Thymus (tissue), 11 donors: ENCODE measurements around the gene TGM5. TPM values are rescaled to one million over a fixed set of nuclear protein-coding genes. Genes with fewer than 3 reads are reported as not detected.
"Not testable (repeated sequence)": the region's sequence is repeated elsewhere in the genome, so short reads cannot be mapped to it uniquely, and the experiment has no call there.

ENCODE experiments used
- DNase-seq, 9 donors: peaks; one replicate each; pipeline ENCODE4 v3.0.0-alpha.2; 2013; ENCODE audit warnings: low spot score in 9 of 9, low read depth in 6 of 9, missing footprints in 1 of 9
- H3K27ac ChIP-seq, 2 donors: one replicate each; pipeline ENCODE4 v1.5.1; 2013; ENCODE audit warnings: control low read depth in 1 of 2, low read depth in 1 of 2, low read length in 1 of 2, mild to moderate bottlenecking in 1 of 2, moderate library complexity in 1 of 2
- H3K27me3 ChIP-seq, 2 donors: one replicate each; pipeline ENCODE4 v1.5.1; 2013; ENCODE audit warnings: low read length in 1 of 2; ENCODE audit not compliant: control insufficient read depth in 2 of 2, insufficient read depth in 1 of 2
- H3K36me3 ChIP-seq, 2 donors: one replicate each; pipeline ENCODE4 v1.5.1; 2013; ENCODE audit warnings: low read length in 1 of 2, mild to moderate bottlenecking in 1 of 2, moderate library complexity in 1 of 2; ENCODE audit not compliant: control insufficient read depth in 2 of 2, insufficient read depth in 2 of 2
- H3K4me1 ChIP-seq, 2 donors: one replicate each; pipeline ENCODE4 v1.5.1; 2013; ENCODE audit warnings: low read length in 2 of 2; ENCODE audit not compliant: control insufficient read depth in 2 of 2, insufficient read depth in 2 of 2
- H3K4me3 ChIP-seq, 2 donors: one replicate each; pipeline ENCODE4 v1.5.1; 2013; ENCODE audit warnings: low read length in 2 of 2, control low read depth in 1 of 2, mild to moderate bottlenecking in 1 of 2
- H3K9me3 ChIP-seq, 2 donors: one replicate each; pipeline ENCODE4 v1.5.1; 2013; ENCODE audit warnings: low read length in 1 of 2, mild to moderate bottlenecking in 1 of 2; ENCODE audit not compliant: control insufficient read depth in 2 of 2, insufficient read depth in 1 of 2
- WGBS: extraction: QIAGEN DNeasy Blood & Tissue Kit; methylation state at CpG from one replicate; pipeline ENCODE4 v1.1.7; 2013; 5-methylcytosine and 5-hydroxymethylcytosine counted together
- polyA plus RNA-seq: library from polyadenylated mRNA; stranded (reverse); fragments of 200-250 nt; gene quantifications from one replicate; pipeline ENCODE4 v1.2.3, GENCODE V29; 2013
- total RNA-seq: library from RNA; stranded (reverse); fragments of 120-200 nt; gene quantifications from one replicate; pipeline ENCODE4 v1.2.4, GENCODE V29; 2013
- donor health status: healthy.

TGM5 gene
- total and polyA plus RNA-seq, 2 donors: 0.19 to 1.2 TPM

- Histone ChIP-seq H3K27me3 (no peaks in the 10 kb centered on the region), H3K9me3 (no peaks in the 10 kb centered on the region), H3K36me3 (no peaks in the 10 kb centered on the region), H3K27ac (no peak overlapping the region), H3K4me1 (peaks cover 0 to 2% of the 10 kb centered on the region in 2 donors), H3K4me3 (no peak overlapping the region)
- WGBS: 94% methylated on average over 4 of the region's 4 CpGs
- no peak for DNase-seq
Measured at GRCh38 chr15:43277901-43278300, 11.2 kb upstream of the TGM5 start.

- Histone ChIP-seq H3K27me3 (no peaks in the 10 kb centered on the region), H3K9me3 (no peaks in the 10 kb centered on the region), H3K27ac (no peak overlapping the region), H3K4me3 (no peak overlapping the region), H3K36me3 (no peaks in the 10 kb centered on the region), H3K4me1 (peaks cover 0 to 2% of the 10 kb centered on the region in 2 donors)
- WGBS: 84% methylated on average over 10 of the region's 10 CpGs
- no peak for DNase-seq
Measured at GRCh38 chr15:43277231-43277823, 10.6 kb upstream of the TGM5 start.

GRCh38 chr15:43276563-43277200 lies 10.0 kb upstream of the TGM5 start:
- H3K36me3 ChIP-seq: no peaks in the 10 kb centered on the region
- no peak for DNase-seq
- 88% methylated on average over 12 of the region's 12 CpGs for WGBS
- H3K27ac ChIP-seq: no peak overlapping the region
- no peaks in the 10 kb centered on the region for H3K27me3 ChIP-seq
- H3K9me3 ChIP-seq: no peaks in the 10 kb centered on the region
- H3K4me1 ChIP-seq: peaks cover 0 to 2% of the 10 kb centered on the region in 2 donors
- no peak overlapping the region for H3K4me3 ChIP-seq

DNA sequence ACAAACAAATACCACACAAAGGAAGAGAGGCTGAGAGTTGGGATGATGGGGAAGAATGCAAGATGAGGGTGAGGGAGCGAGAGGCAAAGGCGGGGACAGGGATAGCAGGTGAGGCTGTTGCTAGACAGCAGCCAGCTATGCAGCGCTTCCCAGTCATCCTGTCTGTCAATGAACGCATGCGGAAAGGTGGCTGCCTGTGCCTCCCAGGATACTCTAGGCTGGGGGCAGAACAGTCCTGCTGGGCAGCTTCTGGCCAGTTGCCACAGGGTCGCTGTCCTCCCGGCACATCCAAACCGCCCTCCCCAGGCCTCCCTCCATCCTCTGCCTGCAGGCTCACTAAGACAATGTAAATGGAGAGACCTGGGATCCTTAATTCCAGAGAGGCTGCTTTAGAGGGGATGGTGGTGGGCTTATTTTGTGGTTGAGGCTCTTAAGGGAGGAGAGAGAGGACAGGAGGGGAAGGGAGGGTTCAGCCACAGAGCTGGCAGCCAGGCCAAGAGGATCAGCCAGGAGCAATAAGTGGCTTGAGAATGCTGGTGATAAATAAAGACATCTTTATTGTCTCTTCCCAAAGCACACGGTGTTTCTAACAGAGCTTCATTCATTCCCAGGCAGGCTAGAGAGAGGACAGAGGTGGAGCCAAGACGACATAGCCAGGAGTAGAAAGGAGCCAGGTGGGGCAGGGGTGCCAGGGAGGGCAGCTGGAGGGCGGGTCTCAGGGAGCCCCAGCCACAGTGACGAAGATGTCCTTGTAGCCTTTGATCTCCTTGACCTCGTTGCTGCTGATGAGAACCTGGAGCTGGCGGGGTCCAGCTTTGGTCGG lies 9.2 kb upstream of the TGM5 start:
- H3K4me3 ChIP-seq: no peak overlapping the region
- H3K4me1 ChIP-seq: peaks cover 0 to 2% of the 10 kb centered on the region in 2 donors
- 86% methylated on average over 15 of the region's 15 CpGs for WGBS
- H3K36me3 ChIP-seq: no peaks in the 10 kb centered on the region
- H3K27ac ChIP-seq: no peak overlapping the region
- no peak for DNase-seq
- H3K9me3 ChIP-seq: no peaks in the 10 kb centered on the region
- H3K27me3 ChIP-seq: no peaks in the 10 kb centered on the region

DNA sequence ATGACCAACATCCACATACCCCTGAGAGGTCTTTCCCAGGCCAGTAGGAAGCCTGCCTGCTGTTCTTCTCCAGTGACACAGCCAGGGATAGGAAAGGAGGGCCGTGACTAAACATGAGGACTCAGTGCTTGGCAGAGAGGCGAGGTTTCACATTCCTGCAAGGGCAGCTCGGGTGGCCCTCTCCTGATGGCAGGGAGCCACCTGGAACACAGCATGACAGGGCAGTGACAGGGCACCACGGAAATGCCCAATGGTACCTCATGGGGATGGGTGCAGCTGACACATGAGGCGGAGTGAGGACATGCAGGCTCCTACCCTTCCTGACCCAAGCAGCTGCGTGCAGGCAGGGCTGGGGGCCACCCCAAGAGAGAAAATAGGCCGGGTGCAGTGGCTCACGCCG lies 7.4 kb upstream of the TGM5 start:
- 78% methylated on average over 9 of the region's 9 CpGs for WGBS
- DNase-seq: no peak
- Histone ChIP-seq H3K36me3 (no peaks in the 10 kb centered on the region), H3K27ac (no peak overlapping the region), H3K4me3 (no peak overlapping the region), H3K9me3 (no peaks in the 10 kb centered on the region), H3K27me3 (no peaks in the 10 kb centered on the region), H3K4me1 (peaks cover 0 to 6% of the 10 kb centered on the region in 2 donors)

DNA sequence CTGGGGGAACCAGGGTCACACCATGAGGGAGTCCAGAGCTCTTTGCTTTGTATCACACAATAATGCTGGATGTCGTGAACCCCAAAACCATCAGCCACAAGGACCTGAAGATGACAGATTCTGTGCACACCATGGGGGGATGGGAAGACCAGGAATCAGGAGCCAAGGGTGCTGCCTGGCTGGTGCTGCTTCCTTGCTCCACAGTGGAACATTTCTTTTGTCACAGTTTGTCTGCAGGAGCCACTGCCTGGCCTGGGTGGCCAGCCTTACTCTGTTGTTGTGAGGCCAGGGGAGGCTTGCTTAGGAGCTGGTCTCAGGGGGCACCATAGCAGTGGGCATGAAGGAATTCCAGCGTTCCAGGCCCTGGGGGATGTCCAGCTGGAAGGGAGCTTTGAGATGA lies 6.5 kb upstream of the TGM5 start:
- no peaks in the 10 kb centered on the region for H3K27me3 ChIP-seq
- H3K27ac ChIP-seq: no peak overlapping the region
- no peak overlapping the region for H3K4me3 ChIP-seq
- H3K36me3 ChIP-seq: no peaks in the 10 kb centered on the region
- no peak for DNase-seq
- peaks cover 0 to 6% of the 10 kb centered on the region in 2 donors for H3K4me1 ChIP-seq
- H3K9me3 ChIP-seq: no peaks in the 10 kb centered on the region
- 91% methylated on average over 2 of the region's 2 CpGs for WGBS

GRCh38 chr15:43271908-43272307 lies 5.2 kb upstream of the TGM5 start:
- H3K9me3 ChIP-seq, H3K27ac ChIP-seq, H3K4me1 ChIP-seq, H3K4me3 ChIP-seq, H3K27me3 ChIP-seq, DNase-seq, H3K36me3 ChIP-seq: not testable (repeated sequence)
- WGBS: 100% methylated on average over 1 of the region's 1 CpG

- Histone ChIP-seq H3K27me3 (no peaks in the 10 kb centered on the region), H3K9me3 (no peaks in the 10 kb centered on the region), H3K4me3 (no peak overlapping the region), H3K4me1 (peaks cover 0 to 6% of the 10 kb centered on the region in 2 donors), H3K36me3 (no peaks in the 10 kb centered on the region), H3K27ac (no peak overlapping the region)
- DNase-seq: no peak
- 8% methylated on average over 6 of the region's 6 CpGs for WGBS
Measured at GRCh38 chr15:43270676-43271306, 4.1 kb upstream of the TGM5 start.
